B cell (primary cell): ENCODE results near the gene MID1IP1. TPM values are rescaled to one million over a fixed set of nuclear protein-coding genes. Genes with fewer than 3 reads are reported as not detected.

Source experiments
- ATAC-seq: fragments of 200-7000 bp; cut with Tn5 transposase; one replicate; pipeline ENCODE4 v1.10.0; 2021; ENCODE audit warnings: low read depth, mild to moderate bottlenecking, moderate number of reproducible peaks, moderate library complexity
- CTCF ChIA-PET: fragments of 350-600 bp; sonication (Branson Sonifier 250); formaldehyde crosslinking; loops from one replicate; lab custom pipeline; 2021; ENCODE audit warnings: antibody characterized with exemption, inconsistent platforms; lab: Charles Lee
- POLR2A ChIA-PET: fragments of 350-600 bp; sonication (Branson Sonifier 250); formaldehyde crosslinking; loops from one replicate; lab custom pipeline; 2021; ENCODE audit warnings: antibody characterized with exemption; lab: Charles Lee
- DNase-seq: peaks from one replicate; pipeline ENCODE4 v3.0.0; 2013
- H2AFZ ChIP-seq: 2 replicates; pipeline ENCODE4 v1.6.1; 2012; ENCODE audit warnings: mild to moderate bottlenecking, low read depth, low read length; ENCODE audit not compliant: insufficient read depth, poor library complexity, severe bottlenecking
- H3K27ac ChIP-seq, 2 donors: 1 replicate in 1 of 2; 2 replicates in 1 of 2; pipeline ENCODE4 v1.5.1; 2012 to 2013; ENCODE audit warnings: low read length in 2 of 2, mild to moderate bottlenecking in 2 of 2, moderate library complexity in 1 of 2
- H3K27me3 ChIP-seq, 4 experiments: fragments of 200-600 bp in 1 of 4; sonication (generic) in 1 of 4; replicated peaks in 1 of 4; 1 replicate in 2 of 4; 2 replicates in 2 of 4; pipeline versions ENCODE4 v1.6.1 to v1.7.0; 2013 to 2016; ENCODE audit warnings: low read length in 3 of 4, mild to moderate bottlenecking in 2 of 4, mixed read lengths in 1 of 4, moderate library complexity in 1 of 4; ENCODE audit not compliant: insufficient read depth in 4 of 4, control insufficient read depth in 3 of 4; ENCODE audit errors: control extremely low read depth in 1 of 4
- H3K36me3 ChIP-seq, 2 experiments: replicated peaks in 1 of 2; 1 replicate in 1 of 2; 2 replicates in 1 of 2; pipeline versions ENCODE4 v1.6.1 to v1.7.1; 2013; ENCODE audit warnings: low read length in 1 of 2; ENCODE audit not compliant: insufficient read depth in 2 of 2, control insufficient read depth in 1 of 2; ENCODE audit errors: control extremely low read depth in 1 of 2, extremely low read depth in 1 of 2
- H3K4me1 ChIP-seq, 2 donors: fragments of 200-600 bp in 1 of 2; sonication (generic) in 1 of 2; 1 replicate in 1 of 2; 2 replicates in 1 of 2; pipeline versions ENCODE4 v1.5.1 to v1.6.1; 2013 to 2017; ENCODE audit warnings: low read length in 2 of 2; ENCODE audit not compliant: control insufficient read depth in 2 of 2, insufficient read depth in 2 of 2
- H3K4me2 ChIP-seq: replicated peaks from 2 replicates; pipeline ENCODE3; 2012; ENCODE audit warnings: mild to moderate bottlenecking, low read depth, low read length; ENCODE audit not compliant: poor library complexity, severe bottlenecking
- H3K4me3 ChIP-seq, 5 experiments: fragments of 200-600 bp in 1 of 5; sonication (generic) in 1 of 5; 1 replicate in 3 of 5; 2 replicates in 2 of 5; pipeline versions ENCODE4 v1.5.1 to v1.7.0; 2011 to 2016; ENCODE audit warnings: low read length in 4 of 5, mild to moderate bottlenecking in 4 of 5, low read depth in 2 of 5, control low read depth in 1 of 5, moderate library complexity in 1 of 5; ENCODE audit not compliant: insufficient read depth in 1 of 5; ENCODE audit errors: control extremely low read depth in 1 of 5, extremely low read depth in 1 of 5
- H3K79me2 ChIP-seq: fragments of 200-600 bp; sonication (generic); one replicate; pipeline ENCODE4 v1.6.0; 2016; ENCODE audit warnings: low read length; ENCODE audit not compliant: control insufficient read depth, insufficient read depth
- H3K9ac ChIP-seq: fragments of 200-600 bp; sonication (generic); 2 replicates; pipeline ENCODE4 v1.6.1; 2017; ENCODE audit warnings: mild to moderate bottlenecking, low read length, moderate library complexity
- H3K9me3 ChIP-seq, 3 donors: one replicate each; pipeline versions ENCODE4 v1.6.1 to v1.7.1; 2013; ENCODE audit warnings: low read length in 2 of 3; ENCODE audit not compliant: control insufficient read depth in 2 of 3, insufficient read depth in 1 of 3; ENCODE audit errors: control extremely low read depth in 1 of 3
- H4K20me1 ChIP-seq: 2 replicates; pipeline ENCODE4 v1.6.0; 2012; ENCODE audit warnings: mild to moderate bottlenecking, low read length; ENCODE audit not compliant: insufficient read depth, control insufficient read depth, poor library complexity, severe bottlenecking
- H3K27ac Mint-ChIP-seq: one replicate; pipeline ENCODE4 v1.8.0; 2021; ENCODE audit warnings: mixed read lengths
- H3K27me3 Mint-ChIP-seq: one replicate; pipeline ENCODE4 v1.8.0; 2021; ENCODE audit warnings: mixed read lengths
- H3K4me1 Mint-ChIP-seq: one replicate; pipeline ENCODE4 v1.8.0; 2021; ENCODE audit warnings: mixed read lengths
- H3K4me3 Mint-ChIP-seq: one replicate; pipeline ENCODE4 v1.8.0; 2021; ENCODE audit warnings: mixed read lengths
- H3K9me3 Mint-ChIP-seq: one replicate; pipeline ENCODE4 v1.8.0; 2022; ENCODE audit warnings: mixed read lengths; ENCODE audit not compliant: insufficient read depth
- CTCF ChIP-seq: fragments of 200-600 bp; IDR thresholded peaks from one replicate; pipeline ENCODE4 v1.8.0; 2022; ENCODE audit warnings: antibody characterized with exemption, mild to moderate bottlenecking
- EZH2 ChIP-seq: IDR thresholded peaks from 2 replicates; pipeline ENCODE4 v1.6.1; 2012; ENCODE audit warnings: borderline replicate concordance, low read depth, mild to moderate bottlenecking, moderate library complexity, low read length; ENCODE audit not compliant: insufficient read depth, poor library complexity, severe bottlenecking
- WGBS: methylation state at CpG from one replicate; pipeline ENCODE4 v1.1.5; 2013; ENCODE audit warnings: missing lambda C conversion rate; ENCODE audit not compliant: insufficient coverage; 5-methylcytosine and 5-hydroxymethylcytosine counted together
- intact Hi-C: fragments of 100-400 bp; cut with micrococcal nuclease; formaldehyde crosslinking; loops from one replicate; pipeline ENCODE4 v1.10.0; 2022
- polyA plus RNA-seq: library from polyadenylated mRNA; depleted of rRNA; stranded (reverse); fragments of >200 nt; gene quantifications from 2 replicates; pipeline ENCODE4 v1.2.3, GENCODE V29; 2012
- total RNA-seq, 2 donors: library from RNA; stranded (reverse); fragments of 120-200 nt in 1 of 2; gene quantifications; 1 replicate in 1 of 2; 2 replicates in 1 of 2; pipeline versions ENCODE4 v1.2.3 to v1.2.4, GENCODE V29; 2013 to 2022

Gene MID1IP1
- total and polyA plus RNA-seq, 2 donors (not counting 1 experiment from before 2014, with no cell fraction given) = 28.2 to 46.2 TPM

GRCh38 chrX:38837389-38837788 lies 36.1 kb downstream of the MID1IP1 start:
- no CpG with 5 or more reads among the region's 2 CpGs for WGBS
- H3K27ac Mint-ChIP-seq = no peak overlapping the region
- Histone ChIP-seq H3K4me1 (no peaks in the 10 kb centered on the region), H3K27ac (no peak overlapping the region), H3K4me3 (no peak overlapping the region), H3K79me2 (no peaks in the 10 kb centered on the region), H3K9ac (no peak overlapping the region), H3K36me3 (no peaks in the 10 kb centered on the region), H2AFZ (no peak overlapping the region), H3K4me2 (no peak overlapping the region), H3K27me3 (no peaks in the 10 kb centered on the region), H3K9me3 (no peaks in the 10 kb centered on the region), H4K20me1 (no peaks in the 10 kb centered on the region)
- DNase-seq (no peak), ATAC-seq (no peak)
- ChIA-PET POLR2A (no interaction called here), CTCF (no interaction called here)
- no peaks in the 10 kb centered on the region for H3K9me3 Mint-ChIP-seq
- TF ChIP-seq EZH2 = no peak
- TF ChIP-seq CTCF = no peak
- intact Hi-C loops = no loop called here
- H3K4me1 Mint-ChIP-seq = no peaks in the 10 kb centered on the region
- no peak overlapping the region for H3K4me3 Mint-ChIP-seq
- H3K27me3 Mint-ChIP-seq = peaks cover 3% of the 10 kb centered on the region

GRCh38 chrX:38839277-38839676 lies 38.0 kb downstream of the MID1IP1 start:
- intact Hi-C loops = no loop called here
- H3K4me3 Mint-ChIP-seq = no peak overlapping the region
- Histone ChIP-seq H3K4me2 (no peak overlapping the region), H3K4me3 (no peak overlapping the region), H3K9me3 (no peaks in the 10 kb centered on the region), H3K9ac (no peak overlapping the region), H4K20me1 (no peaks in the 10 kb centered on the region), H3K79me2 (no peaks in the 10 kb centered on the region), H3K4me1 (no peaks in the 10 kb centered on the region), H3K27me3 (no peaks in the 10 kb centered on the region), H2AFZ (no peak overlapping the region), H3K27ac (no peak overlapping the region), H3K36me3 (no peaks in the 10 kb centered on the region)
- DNase-seq = no peak
- no peaks in the 10 kb centered on the region for H3K9me3 Mint-ChIP-seq
- CTCF ChIA-PET = no interaction called here
- POLR2A ChIA-PET = no interaction called here
- H3K27ac Mint-ChIP-seq = no peak overlapping the region
- no CpG with 5 or more reads among the region's 3 CpGs for WGBS
- ATAC-seq = no peak
- H3K27me3 Mint-ChIP-seq = peaks cover 3% of the 10 kb centered on the region
- no peaks in the 10 kb centered on the region for H3K4me1 Mint-ChIP-seq
- TF ChIP-seq EZH2 = no peak
- no peak for TF ChIP-seq CTCF
